IMR-90 (cell line): ENCODE measurements around the gene ATP13A1. TPM values are rescaled to one million over a fixed set of nuclear protein-coding genes. Genes with fewer than 3 reads are reported as not detected.

Source experiments
- ATAC-seq: fragments of 200-7000 bp; cut with Tn5 transposase; 2 replicates; pipeline ENCODE4 v1.9.1; 2020; ENCODE audit warnings: low read depth, mild to moderate bottlenecking, moderate library complexity
- BruUV-seq: library from RNA; stranded (reverse); fragments of 400-500 nt; replicated peaks from 2 replicates; lab custom pipeline; 2021; lab: Mats Ljungman, UMichigan
- CTCF ChIA-PET: fragments of 300-600 bp; formaldehyde crosslinking; extraction: SDS; loops from one replicate; lab custom pipeline; 2021; ENCODE audit warnings: antibody characterized with exemption; lab: Yijun Ruan, JAX
- POLR2A ChIA-PET: fragments of 300-600 bp; sonication (Branson Sonifier 250); formaldehyde crosslinking; loops from one replicate; lab custom pipeline; 2022; ENCODE audit warnings: antibody characterized with exemption; ENCODE audit not compliant: unreplicated experiment; lab: Charles Lee
- DNase-seq: peaks from one replicate; pipeline ENCODE4 v3.0.0; 2013
- H2AFZ ChIP-seq: replicated peaks from 2 replicates; pipeline ENCODE3; 2013; ENCODE audit warnings: low read length, mild to moderate bottlenecking; ENCODE audit not compliant: poor library complexity
- H2AK5ac ChIP-seq: 2 replicates; pipeline ENCODE4 v1.6.1; 2013; ENCODE audit warnings: low read depth, low read length, inconsistent platforms
- H2AK9ac ChIP-seq: replicated peaks from 2 replicates; pipeline ENCODE3; 2013; ENCODE audit warnings: mild to moderate bottlenecking, low read depth, low read length, moderate library complexity; ENCODE audit not compliant: poor library complexity
- H2BK120ac ChIP-seq: 2 replicates; pipeline ENCODE4 v1.6.1; 2013; ENCODE audit warnings: low read depth, low read length, inconsistent platforms
- H2BK15ac ChIP-seq: 3 replicates; pipeline ENCODE4 v1.6.1; 2013; ENCODE audit warnings: low read depth, low read length, inconsistent platforms
- H2BK20ac ChIP-seq: 2 replicates; pipeline ENCODE4 v1.6.1; 2013; ENCODE audit warnings: low read depth, mild to moderate bottlenecking, inconsistent platforms, low read length, moderate library complexity
- H2BK5ac ChIP-seq: 2 replicates; pipeline ENCODE4 v1.6.1; 2013; ENCODE audit warnings: mild to moderate bottlenecking, low read depth, low read length, inconsistent platforms; ENCODE audit not compliant: poor library complexity, severe bottlenecking
- H3K14ac ChIP-seq: replicated peaks from 2 replicates; pipeline ENCODE4 v1.6.1; 2013; ENCODE audit warnings: low read depth, low read length, inconsistent platforms
- H3K18ac ChIP-seq: 2 replicates; pipeline ENCODE4 v1.6.1; 2013; ENCODE audit warnings: low read depth, low read length, control low read depth
- H3K23ac ChIP-seq: 2 replicates; pipeline ENCODE4 v1.6.1; 2013; ENCODE audit warnings: low read depth, low read length, inconsistent platforms
- H3K27ac ChIP-seq: 2 replicates; pipeline ENCODE4 v1.5.1; 2013; ENCODE audit warnings: mild to moderate bottlenecking, control low read depth, low read length; ENCODE audit not compliant: insufficient read depth
- H3K27me3 ChIP-seq: 2 replicates; pipeline ENCODE4 v1.6.1; 2013; ENCODE audit warnings: low read length; ENCODE audit not compliant: control insufficient read depth, insufficient read depth
- H3K36me3 ChIP-seq: 2 replicates; pipeline ENCODE4 v1.6.1; 2013; ENCODE audit warnings: low read length, mixed read lengths; ENCODE audit not compliant: control insufficient read depth, insufficient read depth
- H3K4ac ChIP-seq: 2 replicates; pipeline ENCODE4 v1.6.1; 2013; ENCODE audit warnings: low read depth, low read length, inconsistent platforms
- H3K4me1 ChIP-seq: 2 replicates; pipeline ENCODE4 v1.6.1; 2013; ENCODE audit warnings: low read length, mixed read lengths; ENCODE audit not compliant: control insufficient read depth, insufficient read depth
- H3K4me2 ChIP-seq: 2 replicates; pipeline ENCODE4 v1.6.1; 2013; ENCODE audit warnings: low read depth, mild to moderate bottlenecking, control low read depth, low read length, moderate library complexity
- H3K4me3 ChIP-seq: 2 replicates; pipeline ENCODE4 v1.5.1; 2013; ENCODE audit warnings: low read depth, mild to moderate bottlenecking, control low read depth, low read length, moderate library complexity; ENCODE audit not compliant: insufficient read depth
- H3K56ac ChIP-seq: 2 replicates; pipeline ENCODE4 v1.6.1; 2013; ENCODE audit warnings: low read length, inconsistent platforms; ENCODE audit not compliant: insufficient read depth; ENCODE audit errors: extremely low read depth
- H3K79me1 ChIP-seq, 2 experiments: 2 replicates each; pipeline ENCODE4 v1.6.1; 2013; ENCODE audit warnings: low read length in 2 of 2, inconsistent platforms in 1 of 2, low read depth in 1 of 2
- H3K9ac ChIP-seq: 2 replicates; pipeline ENCODE4 v1.6.1; 2013; ENCODE audit warnings: low read depth, low read length, control low read depth
- H3K9me1 ChIP-seq: 2 replicates; pipeline ENCODE4 v1.6.1; 2013; ENCODE audit warnings: low read length, inconsistent platforms; ENCODE audit not compliant: insufficient read depth
- H3K9me3 ChIP-seq: 2 replicates; pipeline ENCODE4 v1.6.1; 2013; ENCODE audit warnings: low read length; ENCODE audit not compliant: control insufficient read depth, insufficient read depth
- H4K20me1 ChIP-seq: 2 replicates; pipeline ENCODE4 v1.6.1; 2013; ENCODE audit warnings: low read length, inconsistent platforms; ENCODE audit not compliant: insufficient read depth
- H4K5ac ChIP-seq: 2 replicates; pipeline ENCODE4 v1.6.1; 2013; ENCODE audit warnings: mild to moderate bottlenecking, low read depth, low read length, control low read depth
- H4K8ac ChIP-seq, 2 experiments: 2 replicates each; pipeline ENCODE4 v1.6.1; 2013; ENCODE audit warnings: low read depth in 2 of 2, low read length in 2 of 2, control low read depth in 1 of 2, inconsistent platforms in 1 of 2
- H4K91ac ChIP-seq: 2 replicates; pipeline ENCODE4 v1.6.1; 2013; ENCODE audit warnings: low read depth, low read length, inconsistent platforms; ENCODE audit not compliant: insufficient read depth
- BHLHE40 ChIP-seq: fragments of 150-350 bp; IDR thresholded peaks from 2 replicates; pipeline ENCODE4 v1.6.1; 2016; ENCODE audit warnings: mild to moderate bottlenecking, low read depth, low read length
- CEBPB ChIP-seq: IDR thresholded peaks from 2 replicates; pipeline ENCODE4 v1.6.1; 2012; ENCODE audit warnings: low read depth, low read length, improper control_type of control experiment
- CHD1 ChIP-seq: IDR thresholded peaks from 2 replicates; pipeline ENCODE4 v1.6.1; 2012; ENCODE audit warnings: low read depth, low read length, improper control_type of control experiment
- CTCF ChIP-seq: conservative IDR thresholded peaks from 2 replicates; pipeline ENCODE4 v1.5.1; 2012; ENCODE audit warnings: mild to moderate bottlenecking, low read depth, low read length, improper control_type of control experiment
- FOS ChIP-seq: fragments of 150-350 bp; IDR thresholded peaks from 2 replicates; pipeline ENCODE4 v1.6.1; 2016; ENCODE audit warnings: low read depth, low read length
- MAFK ChIP-seq: IDR thresholded peaks from 2 replicates; pipeline ENCODE4 v1.6.1; 2012; ENCODE audit warnings: low read depth, low read length, improper control_type of control experiment
- MAZ ChIP-seq: IDR thresholded peaks from 2 replicates; pipeline ENCODE4 v1.6.1; 2012; ENCODE audit warnings: low read depth, mild to moderate bottlenecking, low read length, improper control_type of control experiment, moderate library complexity, borderline replicate concordance
- MXI1 ChIP-seq: IDR thresholded peaks from 2 replicates; pipeline ENCODE4 v1.6.1; 2012; ENCODE audit warnings: low read depth, mild to moderate bottlenecking, low read length, moderate library complexity, borderline replicate concordance
- NFE2L2 ChIP-seq: fragments of 150-350 bp; IDR thresholded peaks from 2 replicates; pipeline ENCODE4 v1.6.1; 2016; ENCODE audit warnings: low read depth, mild to moderate bottlenecking, low read length
- POLR2A ChIP-seq: IDR thresholded peaks from 2 replicates; pipeline ENCODE4 v1.6.1; 2012; ENCODE audit warnings: mild to moderate bottlenecking, low read depth, low read length
- RAD21 ChIP-seq: IDR thresholded peaks from 2 replicates; pipeline ENCODE4 v1.6.1; 2012; ENCODE audit warnings: low read length, improper control_type of control experiment
- RCOR1 ChIP-seq: IDR thresholded peaks from 2 replicates; pipeline ENCODE4 v1.6.1; 2012; ENCODE audit warnings: mild to moderate bottlenecking, low read length, improper control_type of control experiment; ENCODE audit not compliant: insufficient replicate concordance
- RFX5 ChIP-seq: IDR thresholded peaks from 2 replicates; pipeline ENCODE4 v1.8.0; 2012; ENCODE audit warnings: low read depth, mild to moderate bottlenecking, low read length, moderate library complexity
- SMC3 ChIP-seq: fragments of 150-350 bp; IDR thresholded peaks from 2 replicates; pipeline ENCODE4 v1.6.1; 2016; ENCODE audit warnings: low read depth, mild to moderate bottlenecking, antibody characterized with exemption, low read length, moderate library complexity
- USF2 ChIP-seq: fragments of 150-350 bp; IDR thresholded peaks from 2 replicates; pipeline ENCODE4 v1.6.1; 2017; ENCODE audit warnings: mild to moderate bottlenecking, antibody characterized with exemption, low read length, low read depth
- WGBS, 2 experiments: methylation state at CpG; one replicate each; pipeline versions ENCODE4 v1.1.5 to v1.1.7; 2013; ENCODE audit warnings: missing lambda C conversion rate in 2 of 2; ENCODE audit not compliant: insufficient read length in 1 of 2; ENCODE audit errors: extremely low coverage in 2 of 2; 5-methylcytosine and 5-hydroxymethylcytosine counted together
- dilution Hi-C: fragments of 300-500 bp; cut with HindIII; formaldehyde crosslinking; loops from one replicate; pipeline ENCODE4 v1.14.3; 2018; ENCODE audit warnings: low sequenced_read_pairs; ENCODE audit not compliant: unreplicated experiment
- in situ Hi-C: fragments of 300-500 bp; cut with MboI; formaldehyde crosslinking; loops from 3 replicates; pipeline ENCODE4 v1.14.3; 2019; ENCODE audit warnings: low sequenced_read_pairs, inconsistent platforms, mixed read lengths
- intact Hi-C: fragments of 100-400 bp; cut with micrococcal nuclease; formaldehyde crosslinking; loops from 2 replicates; pipeline ENCODE4 v1.10.0; 2022
- polyA plus RNA-seq, 3 experiments: library from polyadenylated mRNA; depleted of rRNA; stranded (reverse); fragments of >200 nt; gene quantifications; 2 replicates each; pipeline ENCODE4 v1.2.3, GENCODE V29; 2012; ENCODE audit warnings: low replicate concordance in 1 of 3
- total RNA-seq: library from RNA; depleted of rRNA; stranded (reverse); fragments of >200 nt; gene quantifications from 2 replicates; pipeline ENCODE4 v1.2.3, GENCODE V29; 2012
- TF ChIP-seq, protein P1 (sequence below): fragments of 150-350 bp; IDR thresholded peaks from 2 replicates; pipeline ENCODE4 v1.6.1; 2016; ENCODE audit warnings: low read depth, mild to moderate bottlenecking, low read length, moderate library complexity, borderline replicate concordance

ATP13A1 gene
- total and polyA plus RNA-seq, 2 of the 4 experiments (the other 2 are of a cell fraction) = 13.3 to 43.8 TPM

DNA sequence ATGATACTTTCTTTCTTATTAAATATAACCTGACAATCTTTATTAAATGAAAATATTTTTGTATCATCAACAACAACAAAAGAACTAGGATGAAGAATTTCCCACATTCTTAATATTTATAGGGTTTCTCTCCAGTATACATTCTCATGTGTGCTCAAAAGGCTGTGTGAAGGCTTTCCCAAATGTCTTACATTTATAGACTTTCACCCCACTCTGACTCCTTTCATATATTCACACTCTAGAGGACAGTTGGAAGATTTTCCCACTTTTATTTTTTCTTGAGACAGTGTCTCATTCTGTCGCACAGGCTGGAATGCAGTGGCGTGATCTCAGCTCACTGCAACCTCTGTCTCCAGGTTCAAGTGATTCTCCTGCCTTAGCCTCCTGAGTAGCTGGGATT lies 47.0 kb upstream of the ATP13A1 start:
- CTCF ChIA-PET = no interaction called here
- Histone ChIP-seq H3K56ac (no peak overlapping the region), H3K27ac (no peak overlapping the region), H2BK120ac (no peak overlapping the region), H3K9me3 (peaks cover 89% of the 10 kb centered on the region), H4K5ac (no peak overlapping the region), H3K23ac (no peak overlapping the region), H3K27me3 (no peaks in the 10 kb centered on the region), H4K20me1 (no peaks in the 10 kb centered on the region), H2BK15ac (no peak overlapping the region), H2AK5ac (no peak overlapping the region), H3K4me3 (no peak overlapping the region), H3K9ac (no peak overlapping the region), H4K91ac (no peak overlapping the region), H3K4me1 (no peaks in the 10 kb centered on the region), H3K14ac (no peak overlapping the region), H3K36me3 (peaks cover 34% of the 10 kb centered on the region), H2BK5ac (no peak overlapping the region), H3K9me1 (no peaks in the 10 kb centered on the region), H3K4me2 (no peak overlapping the region), H2AFZ (no peak overlapping the region), H3K18ac (no peak overlapping the region), H2AK9ac (no peak overlapping the region), H3K79me1 (no peaks in the 10 kb centered on the region), H4K8ac (no peak overlapping the region), H3K4ac (no peak overlapping the region), H2BK20ac (no peak overlapping the region)
- dilution Hi-C loops = no loop called here
- intact Hi-C loops = no loop called here
- in situ Hi-C loops = no loop called here
- ATAC-seq (no peak), DNase-seq (no peak)
- no TSS peak for BruUV-seq
- no CpG with 5 or more reads among the region's 2 CpGs for WGBS, 2 experiments
- POLR2A ChIA-PET = no interaction called here
- no peak for TF ChIP-seq MAFK
- no peak for TF ChIP-seq CTCF
- no peak for TF ChIP-seq FOS
- TF ChIP-seq RAD21 = no peak
- no peak for TF ChIP-seq MAZ
- TF ChIP-seq NFE2L2 = no peak
- TF ChIP-seq BHLHE40 = no peak
- no peak for TF ChIP-seq SMC3
- TF ChIP-seq RCOR1 = no peak
- TF ChIP-seq USF2 = no peak
- no peak for TF ChIP-seq MXI1
- TF ChIP-seq, protein P1, sequence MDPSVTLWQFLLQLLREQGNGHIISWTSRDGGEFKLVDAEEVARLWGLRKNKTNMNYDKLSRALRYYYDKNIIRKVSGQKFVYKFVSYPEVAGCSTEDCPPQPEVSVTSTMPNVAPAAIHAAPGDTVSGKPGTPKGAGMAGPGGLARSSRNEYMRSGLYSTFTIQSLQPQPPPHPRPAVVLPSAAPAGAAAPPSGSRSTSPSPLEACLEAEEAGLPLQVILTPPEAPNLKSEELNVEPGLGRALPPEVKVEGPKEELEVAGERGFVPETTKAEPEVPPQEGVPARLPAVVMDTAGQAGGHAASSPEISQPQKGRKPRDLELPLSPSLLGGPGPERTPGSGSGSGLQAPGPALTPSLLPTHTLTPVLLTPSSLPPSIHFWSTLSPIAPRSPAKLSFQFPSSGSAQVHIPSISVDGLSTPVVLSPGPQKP = no peak
- no peak for TF ChIP-seq CEBPB
- no peak for TF ChIP-seq POLR2A
- no peak for TF ChIP-seq CHD1
- TF ChIP-seq RFX5 = no peak
